GM10847 (cell line): ENCODE results near the gene TRAPPC3L.

ENCODE experiments used
- POLR2A ChIP-seq: IDR thresholded peaks from 2 replicates; pipeline ENCODE4 v1.6.1; 2011; ENCODE audit not compliant: insufficient read length; ENCODE audit errors: extremely low read depth

Gene TRAPPC3L

DNA sequence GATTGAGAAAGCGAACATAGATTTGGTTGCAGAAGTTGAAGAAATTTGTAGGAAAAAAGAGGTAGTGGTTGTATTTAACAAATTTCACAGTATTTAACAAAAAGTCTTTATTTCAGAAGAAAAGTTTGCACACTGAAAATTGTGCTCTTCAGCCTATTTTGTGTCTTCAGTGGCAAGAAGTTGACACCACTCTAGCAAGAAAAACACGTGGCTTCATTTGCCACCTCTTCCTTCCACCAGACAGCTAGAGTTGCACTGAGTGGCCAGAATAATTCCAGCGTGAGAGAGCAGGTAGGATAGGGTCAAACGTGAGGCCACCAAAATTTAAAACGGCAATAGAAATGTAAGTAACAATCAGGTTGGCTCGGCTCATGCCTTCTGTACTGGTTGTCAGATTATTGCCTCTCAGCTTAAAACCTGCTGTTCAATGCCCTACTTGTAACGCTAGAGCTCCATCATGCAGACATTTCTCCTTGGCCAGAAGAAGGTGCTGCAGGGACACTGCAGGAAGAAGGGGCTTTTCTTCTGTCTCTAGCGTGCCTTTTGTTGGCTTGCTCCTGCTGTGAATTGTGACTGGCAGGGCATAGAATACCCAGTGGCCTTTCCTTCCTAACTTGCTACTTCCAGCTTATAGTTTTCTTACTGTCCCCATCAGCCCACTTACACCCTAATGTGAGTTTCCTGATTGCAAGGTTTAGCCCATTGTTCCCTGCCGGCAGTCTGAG lies 12.1 kb downstream of the TRAPPC3L start:
- TF ChIP-seq POLR2A: no peak

DNA sequence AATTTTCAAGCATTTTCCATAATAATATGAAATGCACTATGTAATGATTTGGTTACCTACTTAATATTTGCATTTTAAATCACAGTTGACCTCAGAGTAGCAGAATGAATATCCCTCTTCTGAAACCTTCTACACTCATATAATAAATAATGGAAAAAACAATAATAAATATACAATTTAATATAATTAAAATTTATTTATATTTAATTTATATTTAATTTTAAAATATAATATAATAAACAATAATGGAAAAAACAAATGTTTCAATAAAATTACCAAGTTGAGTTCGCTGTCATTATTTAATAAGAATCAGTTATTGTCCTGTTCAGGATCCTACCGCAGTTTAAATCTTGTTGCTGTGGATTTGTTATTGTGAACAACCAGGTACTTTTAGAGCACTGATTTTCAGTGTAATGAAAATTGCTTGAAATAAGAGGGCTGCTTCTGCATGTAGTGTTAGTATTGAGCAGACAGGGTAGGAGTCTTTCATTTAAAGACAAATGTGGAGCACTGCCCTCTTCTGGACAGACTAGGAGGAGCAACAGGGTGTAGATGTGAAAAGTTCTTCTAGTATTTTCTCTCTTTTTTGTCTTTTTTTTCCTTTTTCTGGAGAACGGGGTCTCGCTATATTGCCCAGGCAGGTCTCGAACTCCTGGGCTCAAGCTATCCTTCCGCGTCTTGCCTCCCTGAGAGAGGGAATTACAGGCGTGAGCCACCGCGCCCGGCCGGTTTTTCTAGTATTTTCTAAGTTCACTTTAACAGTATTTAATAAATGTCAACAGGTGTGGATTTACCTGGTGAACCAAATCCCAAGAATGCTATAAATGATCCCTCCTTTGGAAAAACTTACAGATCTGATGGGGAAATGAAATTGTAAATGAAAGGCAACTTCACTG lies 13.6 kb downstream of the TRAPPC3L start:
- no peak for TF ChIP-seq POLR2A

DNA sequence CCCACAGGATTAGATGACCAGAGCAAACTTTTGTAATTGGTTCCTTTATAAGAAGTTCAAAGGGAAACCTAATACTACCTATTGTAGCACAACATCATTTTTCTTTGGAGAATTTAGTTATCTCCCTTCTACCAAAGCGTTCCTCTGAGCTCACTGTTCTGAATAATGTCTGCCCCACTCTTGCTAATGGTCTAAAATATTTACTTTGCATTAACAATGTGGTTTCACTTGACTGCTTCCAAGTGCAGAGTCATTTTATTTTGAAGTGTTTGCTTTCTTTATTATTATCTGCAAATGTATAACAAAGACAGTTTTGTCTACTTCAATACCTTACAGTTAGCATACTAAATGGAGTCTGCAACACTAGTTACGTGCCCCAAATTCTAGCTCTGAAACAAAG lies 15.0 kb downstream of the TRAPPC3L start:
- no peak for TF ChIP-seq POLR2A

DNA sequence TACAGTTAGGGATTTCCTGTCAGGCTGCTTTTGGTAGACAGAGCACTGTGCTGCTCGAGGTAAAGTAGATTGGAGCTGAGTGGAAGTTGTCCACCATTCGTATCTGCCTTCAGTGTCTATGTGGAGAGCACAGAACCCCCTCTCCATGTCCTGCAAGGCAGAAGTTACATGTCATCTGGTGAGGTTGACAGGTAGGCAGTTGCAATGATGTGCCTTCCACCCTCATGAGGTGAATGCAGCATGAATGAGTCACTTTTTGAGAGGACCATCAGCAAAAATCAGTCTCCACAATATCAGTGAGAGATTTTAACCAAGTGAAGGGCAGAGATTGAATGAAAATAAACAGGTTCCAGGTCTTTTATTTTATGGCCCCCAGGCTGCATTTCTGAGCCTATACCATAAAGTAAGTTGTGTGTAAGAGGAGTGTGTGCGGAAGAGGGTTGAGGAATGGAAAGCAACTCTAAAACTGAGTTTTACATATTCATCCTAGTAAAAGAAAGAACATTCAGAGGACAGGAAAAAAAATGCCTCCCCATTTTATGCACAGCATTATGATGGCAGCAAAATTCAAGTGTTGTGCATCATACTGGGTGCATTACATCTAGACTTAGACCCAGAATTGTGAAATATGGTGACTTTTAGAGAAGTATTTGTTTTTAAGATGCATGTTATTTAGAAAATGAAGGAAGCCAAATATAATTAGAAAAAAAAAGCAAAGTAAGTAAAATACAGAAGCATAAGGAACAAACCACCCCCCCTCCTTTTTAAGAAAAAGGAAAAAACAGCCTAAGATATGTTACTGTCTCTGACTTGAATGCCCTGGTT lies 15.8 kb downstream of the TRAPPC3L start:
- no peak for TF ChIP-seq POLR2A

DNA sequence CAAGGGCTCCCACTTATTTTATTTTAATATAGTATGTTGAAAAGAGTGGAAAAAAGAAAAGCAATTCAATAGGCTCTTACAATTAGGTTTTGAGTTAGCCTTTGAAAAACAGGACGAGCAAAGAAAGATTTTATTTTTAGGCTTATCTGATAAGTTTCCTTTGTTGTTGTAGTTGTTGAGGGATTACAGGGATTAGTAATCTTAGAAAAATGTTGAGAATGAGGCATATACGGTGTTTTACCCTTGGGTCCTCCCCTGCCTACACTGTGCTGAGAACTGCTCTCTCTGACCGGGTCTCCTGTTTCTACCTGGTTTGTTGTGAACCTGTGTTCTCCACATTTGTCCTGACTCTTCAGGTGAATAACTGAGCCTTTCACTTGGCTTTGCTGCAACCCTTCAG lies 16.7 kb downstream of the TRAPPC3L start:
- TF ChIP-seq POLR2A: no peak

DNA sequence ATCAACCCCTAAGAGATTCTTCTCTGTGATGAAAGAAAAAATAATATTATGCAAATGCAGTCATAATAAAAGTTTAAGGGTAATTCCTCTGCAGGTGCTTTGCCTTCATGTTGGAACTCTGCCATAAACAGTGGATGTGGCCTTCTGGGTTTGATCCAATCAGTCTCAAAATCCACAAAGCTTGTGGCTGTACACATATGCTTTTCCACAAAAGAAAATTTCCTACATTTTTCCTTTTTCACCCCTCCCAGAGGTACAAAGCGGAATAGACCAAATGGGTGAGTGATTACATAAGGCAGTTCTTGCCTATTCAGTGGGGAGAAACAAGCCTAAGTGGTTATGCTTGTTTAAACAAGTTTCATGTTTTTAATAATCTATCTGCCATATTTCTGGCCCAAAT lies 17.4 kb downstream of the TRAPPC3L start:
- no peak for TF ChIP-seq POLR2A

DNA sequence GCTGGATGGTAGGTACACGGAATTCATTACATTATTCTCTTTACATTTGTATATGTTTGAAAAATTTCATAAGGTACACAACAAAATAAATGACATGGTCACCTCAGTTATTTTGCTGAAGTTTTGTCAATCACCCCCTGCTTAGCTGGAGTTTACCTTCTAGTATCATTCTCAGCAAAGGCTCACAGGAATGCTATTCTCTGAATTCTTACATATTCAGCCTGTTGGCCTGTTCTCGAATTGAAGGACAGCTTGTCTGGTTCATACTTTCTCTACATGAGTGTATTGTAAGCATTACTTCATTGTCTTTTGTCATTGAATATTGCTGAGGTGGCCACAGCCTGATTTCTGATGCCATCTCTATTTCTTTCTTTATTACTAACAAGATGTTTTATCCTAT lies 21.2 kb downstream of the TRAPPC3L start:
- no peak for TF ChIP-seq POLR2A

DNA sequence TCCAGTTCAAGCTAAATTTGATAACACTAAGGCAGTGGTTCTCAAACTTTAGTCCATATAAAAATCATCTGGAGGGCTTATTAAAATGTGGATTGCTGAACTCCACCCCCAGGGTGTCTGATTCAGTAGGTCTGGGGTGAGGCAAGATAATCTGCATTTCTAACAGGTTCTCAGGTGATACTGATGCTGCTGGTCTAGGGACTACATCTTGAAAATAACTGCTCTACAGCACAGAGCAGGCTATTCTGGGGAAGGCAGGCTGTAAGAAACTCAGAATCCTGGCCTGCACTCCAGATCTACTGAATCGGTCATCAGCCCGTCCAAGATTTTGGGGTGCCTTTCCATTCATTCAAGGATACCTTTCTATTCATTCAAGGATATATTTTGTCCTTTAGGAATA lies 22.6 kb downstream of the TRAPPC3L start:
- no peak for TF ChIP-seq POLR2A

DNA sequence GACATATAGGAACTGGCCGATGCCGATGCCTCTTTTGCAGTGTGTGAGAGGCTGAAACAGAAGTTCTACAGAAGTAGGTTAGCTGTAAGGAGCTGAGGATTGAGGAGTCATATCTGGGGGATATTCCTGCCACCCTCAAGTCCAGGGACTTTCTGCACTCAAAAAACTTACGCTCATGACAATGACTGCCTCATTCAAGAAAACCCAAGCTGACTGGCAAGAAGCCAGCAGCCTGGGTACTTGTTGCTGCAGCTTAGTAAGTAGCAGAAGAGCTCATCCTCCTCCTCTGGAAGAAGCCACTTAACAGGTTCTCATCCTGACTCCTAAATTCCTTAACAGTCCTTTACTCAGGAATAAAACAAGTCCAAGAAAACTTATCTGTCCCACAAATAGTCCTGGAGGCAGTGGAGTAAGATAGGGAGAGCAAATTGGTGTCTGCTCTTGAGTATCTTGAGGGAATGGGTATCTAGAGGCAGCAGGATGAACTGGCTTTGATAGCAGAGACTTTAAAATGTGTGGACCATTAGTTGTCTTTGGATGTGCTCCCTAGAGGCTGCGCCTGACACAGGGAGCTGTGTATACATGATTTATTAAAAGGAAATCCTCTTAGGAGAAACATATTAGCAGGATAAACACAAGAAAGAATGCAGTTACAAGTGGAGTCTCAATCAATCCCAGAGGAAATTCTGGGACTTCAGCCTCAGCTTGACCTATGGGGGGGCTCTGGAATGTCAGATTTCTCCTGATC lies 26.7 kb downstream of the TRAPPC3L start:
- no peak for TF ChIP-seq POLR2A

DNA sequence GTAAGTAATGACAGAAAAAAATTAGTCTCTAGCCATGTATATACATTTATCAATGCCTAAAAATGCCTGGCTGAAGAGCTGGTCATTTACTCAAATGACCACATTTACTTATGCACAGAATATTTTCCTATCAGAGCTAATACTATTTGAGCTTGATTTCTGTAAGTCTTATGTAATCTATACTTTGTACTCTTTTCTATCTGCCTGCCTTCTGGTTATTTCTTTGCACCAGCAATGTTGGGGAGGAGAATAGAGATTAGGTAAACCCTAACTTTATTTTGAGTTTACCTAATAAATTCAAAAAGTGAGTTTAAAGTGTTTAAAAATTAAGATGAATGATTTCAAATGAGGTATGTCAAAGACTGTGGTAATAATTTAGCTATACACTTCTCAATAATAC lies 30.3 kb downstream of the TRAPPC3L start:
- TF ChIP-seq POLR2A: no peak

DNA sequence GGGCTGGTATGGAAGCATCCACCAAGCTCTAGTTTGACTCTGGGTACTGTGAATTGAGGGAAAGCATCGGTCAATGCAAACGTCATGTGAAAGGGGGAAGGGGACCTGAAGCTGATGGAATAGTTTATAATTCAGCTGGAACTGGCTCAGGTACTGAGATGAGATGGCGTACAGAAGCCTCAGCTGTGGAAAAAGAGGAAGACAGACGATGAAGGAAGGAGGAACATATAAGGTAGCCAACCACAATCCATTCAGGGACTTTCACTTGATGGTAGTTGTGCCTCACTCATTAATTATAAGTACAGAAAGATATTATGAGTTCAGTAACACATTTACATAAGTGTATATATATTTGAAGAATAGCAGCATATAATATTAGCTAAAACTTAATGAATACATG lies 31.4 kb downstream of the TRAPPC3L start:
- no peak for TF ChIP-seq POLR2A

DNA sequence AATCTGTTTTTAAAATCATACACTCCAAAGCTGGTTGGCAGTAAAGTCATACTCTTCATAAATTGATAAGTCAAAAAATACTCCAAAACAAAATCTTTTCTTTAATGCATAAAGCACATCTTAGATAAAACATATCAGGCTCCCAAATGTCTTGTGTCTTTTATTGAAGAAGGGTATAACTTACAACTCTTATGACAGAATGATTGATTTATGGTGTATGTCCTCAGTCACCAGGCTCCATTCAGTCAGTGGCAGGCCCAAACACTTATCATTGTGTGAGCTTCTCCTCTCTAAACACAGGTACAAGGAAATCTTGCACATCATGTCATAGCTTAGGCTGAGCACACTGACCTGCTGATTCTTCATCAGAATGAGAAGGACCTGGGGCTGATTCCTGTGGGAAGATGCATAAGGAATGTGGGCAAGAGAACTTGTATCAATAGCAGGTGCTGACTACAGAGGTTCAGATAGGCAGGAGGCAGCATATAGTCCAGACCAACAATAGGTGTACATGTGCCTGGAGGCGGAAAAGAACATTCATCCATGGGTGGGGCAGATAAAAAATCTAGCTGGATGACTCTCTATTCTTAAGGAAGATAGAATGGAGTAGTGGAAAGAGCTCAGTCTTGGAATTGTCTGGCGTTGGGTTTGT lies 32.1 kb downstream of the TRAPPC3L start:
- no peak for TF ChIP-seq POLR2A

DNA sequence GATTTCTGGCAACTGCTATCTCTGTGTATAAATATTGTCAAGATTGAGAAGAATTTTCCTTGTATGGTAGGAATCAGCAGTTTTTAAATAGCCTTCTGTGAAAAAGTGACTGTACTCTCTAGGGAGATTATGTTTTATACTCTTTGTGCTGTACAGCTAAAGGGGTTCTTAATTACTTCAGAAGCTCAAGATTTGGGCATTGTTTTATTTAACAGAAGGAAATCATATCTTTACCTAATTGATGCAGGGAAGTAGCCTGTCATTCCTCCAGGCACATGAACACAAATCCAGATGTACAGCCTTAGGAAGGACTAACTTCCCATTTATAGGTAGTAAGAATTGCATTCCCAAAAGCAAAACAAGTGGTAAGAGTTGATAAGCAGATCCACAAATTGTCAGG lies 32.8 kb downstream of the TRAPPC3L start:
- TF ChIP-seq POLR2A: no peak

DNA sequence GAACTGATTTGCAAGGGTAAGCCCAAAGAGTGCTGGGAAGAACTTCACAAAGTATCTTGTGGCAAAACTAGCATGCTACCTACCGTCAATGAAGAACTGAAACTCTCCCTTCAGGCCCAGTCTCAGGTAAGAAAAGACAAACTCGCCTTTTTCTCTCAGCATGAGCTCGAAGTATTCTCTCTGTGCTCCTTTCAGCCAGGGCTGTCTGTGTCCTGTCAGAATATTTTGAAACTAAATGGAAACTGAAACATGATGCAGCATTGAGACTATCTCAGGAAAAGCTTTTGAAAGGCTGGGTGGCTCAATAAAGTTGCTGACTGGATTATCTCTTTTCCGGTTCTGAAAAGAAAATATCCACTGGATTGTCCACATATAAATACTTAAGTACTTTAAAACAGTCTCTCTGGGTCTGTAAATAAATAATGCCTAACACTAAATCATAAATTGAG lies 33.3 kb downstream of the TRAPPC3L start:
- no peak for TF ChIP-seq POLR2A

DNA sequence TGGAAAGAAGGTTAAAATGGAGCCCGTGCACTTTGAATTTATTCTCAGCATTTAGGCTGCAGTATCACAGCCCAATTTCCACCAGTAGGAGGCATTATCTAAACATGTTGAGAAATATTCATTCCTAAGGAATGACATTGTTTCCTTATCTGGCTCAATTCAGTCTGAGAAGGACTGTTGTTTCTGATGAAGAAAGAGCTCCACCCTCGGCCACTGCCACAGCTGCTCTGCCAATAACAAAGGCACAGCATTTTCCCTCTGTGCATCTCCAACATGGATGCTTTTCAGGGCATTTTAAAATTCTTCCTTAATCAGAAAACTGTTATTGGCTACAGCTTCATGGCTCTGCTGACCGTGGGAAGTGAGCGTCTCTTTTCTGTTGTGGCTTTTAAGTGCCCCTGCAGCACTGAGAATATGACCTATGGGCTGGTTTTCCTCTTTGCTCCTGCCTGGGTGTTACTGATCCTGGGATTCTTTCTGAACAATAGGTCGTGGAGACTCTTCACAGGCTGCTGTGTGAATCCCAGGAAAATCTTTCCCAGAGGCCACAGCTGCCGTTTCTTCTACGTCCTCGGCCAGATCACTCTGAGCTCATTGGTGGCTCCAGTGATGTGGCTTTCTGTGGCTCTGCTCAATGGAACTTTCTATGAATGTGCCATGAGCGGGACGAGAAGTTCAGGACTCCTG lies 33.9 kb downstream of the TRAPPC3L start, which contains the start of gene CALHM5:
Gene CALHM5 (plus strand): TSS at position 216 of the 687 bp plus-strand sequence. CDS start 58 bp downstream, at position 274.
- TF ChIP-seq POLR2A: no peak
